NCI-H524 treated with DMSO at 0.1 percent for 48 hours (cell line): ENCODE measurements around the gene NTF4.
A peak's percentile ranks its signal among the peaks of the same experiment; 100 is the strongest.
"Not testable (repeated sequence)": the region's sequence is repeated elsewhere in the genome, so short reads cannot be mapped to it uniquely, and the experiment has no call there.

ENCODE experiments used
- DNase-seq: peaks from one replicate; lab custom pipeline; 2025; lab: John Stamatoyannopoulos, UW

NTF4 gene

GRCh38 chr19:49020342-49020741 lies 44.3 kb downstream of the NTF4 start:
- no peak for DNase-seq

- no peak for DNase-seq
These were observed 45.2 kb downstream of the NTF4 start for GRCh38 chr19:49019242-49019932.

DNA sequence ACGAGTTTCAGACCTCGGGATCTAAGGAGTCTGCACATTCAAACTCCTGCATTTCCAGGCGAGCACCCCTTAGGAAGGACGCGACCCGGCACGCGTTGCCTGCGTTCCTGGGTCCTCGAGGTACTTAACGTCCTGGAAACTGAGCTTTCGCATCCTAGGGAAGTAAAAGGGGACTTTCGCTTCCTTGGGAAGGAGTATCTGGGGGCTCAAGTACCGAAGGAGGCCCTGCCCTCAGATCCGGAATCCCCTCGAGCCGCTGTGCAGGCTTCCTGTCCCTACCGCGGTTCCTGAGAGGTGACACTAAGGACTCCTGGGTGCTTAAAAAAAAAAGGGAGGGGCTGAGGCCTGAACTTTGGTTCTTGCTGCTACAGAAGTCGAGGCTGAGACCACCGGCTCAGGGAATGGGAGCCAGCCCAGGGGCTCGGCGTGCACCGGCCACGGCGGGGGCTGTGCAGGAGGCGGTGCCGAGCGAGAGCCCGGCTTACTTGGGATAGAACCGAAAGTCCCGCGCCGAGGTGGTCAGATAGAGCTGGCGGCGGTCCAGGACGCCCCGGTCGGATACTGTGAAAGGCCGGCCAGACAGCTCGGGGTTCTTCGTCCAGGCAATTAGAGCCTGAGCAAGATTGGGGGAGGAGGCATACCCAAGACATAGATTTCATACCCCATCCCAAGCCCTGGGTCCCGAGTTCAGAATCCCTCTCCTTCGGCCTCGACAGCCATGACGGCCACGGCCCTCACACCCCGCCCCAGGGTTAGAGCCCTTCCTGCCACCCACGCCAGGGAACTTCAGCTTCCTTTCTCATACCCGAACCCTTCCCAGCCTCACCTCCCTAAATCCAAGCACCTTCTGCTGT lies 46.0 kb downstream of the NTF4 start:
- DNase-seq, result not testable (repeated sequence)

GRCh38 chr19:49017666-49018351 lies 46.8 kb downstream of the NTF4 start:
- DNase-seq, result no peak

GRCh38 chr19:49017041-49017665 lies 47.5 kb downstream of the NTF4 start, which contains the start of gene LHB:
Gene LHB (minus strand): TSS chr19:49017091. CDS start chr19:49017081, 10 bp downstream.
- no peak for DNase-seq

- DNase-seq, result no peak
These were observed 48.4 kb downstream of the NTF4 start for GRCh38 chr19:49016067-49016839.

DNA sequence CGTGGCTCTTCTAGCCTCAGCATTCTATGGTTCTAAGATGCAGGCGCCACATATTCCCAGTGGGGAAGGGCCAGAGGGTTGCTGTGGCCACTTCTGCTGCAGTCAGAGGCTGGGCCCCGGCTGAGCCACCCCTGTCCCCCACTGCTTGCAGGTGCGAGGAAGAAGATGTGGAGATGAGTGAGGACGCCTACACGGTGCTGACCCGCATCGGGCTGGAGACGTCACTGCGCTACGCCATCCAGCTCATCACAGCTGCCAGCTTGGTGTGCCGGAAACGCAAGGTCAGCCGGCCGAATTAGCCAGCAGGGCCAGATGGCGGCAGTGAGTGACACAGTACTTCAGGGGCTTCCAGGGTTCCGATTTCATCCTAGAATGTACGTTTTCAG lies 49.8 kb downstream of the NTF4 start:
- DNase-seq, result peak; percentile 45

GRCh38 chr19:49014123-49014869 lies 50.3 kb downstream of the NTF4 start:
- no peak for DNase-seq

DNA sequence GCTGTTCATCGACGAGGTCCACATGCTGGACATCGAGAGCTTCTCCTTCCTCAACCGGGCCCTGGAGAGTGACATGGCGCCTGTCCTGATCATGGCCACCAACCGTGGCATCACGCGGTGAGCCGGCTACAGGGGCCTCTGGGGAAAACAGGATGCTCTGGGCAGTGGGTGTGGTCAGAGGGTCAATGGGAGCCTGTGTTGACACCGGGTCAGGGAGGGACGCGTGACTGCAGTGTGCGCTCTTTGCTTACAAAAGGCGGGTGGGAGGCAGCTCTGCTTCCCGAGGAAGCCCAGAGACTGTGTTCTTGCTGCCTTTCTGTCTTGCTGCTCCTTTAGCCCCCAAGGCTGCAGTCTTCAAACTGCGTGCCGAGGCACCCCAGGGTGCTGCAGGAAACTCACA lies 53.4 kb downstream of the NTF4 start:
- no peak for DNase-seq
